Measurements from ENCODE around the gene LPCAT3. TPM values are rescaled to one million over a fixed set of nuclear protein-coding genes. Genes with fewer than 3 reads are reported as not detected.

The LPCAT3 gene
- total and polyA plus RNA-seq, 2 of the 13 experiments (the other 11 are each of a cell fraction or from before 2014, with no cell fraction given) = 44.5 to 64.3 TPM

DNA sequence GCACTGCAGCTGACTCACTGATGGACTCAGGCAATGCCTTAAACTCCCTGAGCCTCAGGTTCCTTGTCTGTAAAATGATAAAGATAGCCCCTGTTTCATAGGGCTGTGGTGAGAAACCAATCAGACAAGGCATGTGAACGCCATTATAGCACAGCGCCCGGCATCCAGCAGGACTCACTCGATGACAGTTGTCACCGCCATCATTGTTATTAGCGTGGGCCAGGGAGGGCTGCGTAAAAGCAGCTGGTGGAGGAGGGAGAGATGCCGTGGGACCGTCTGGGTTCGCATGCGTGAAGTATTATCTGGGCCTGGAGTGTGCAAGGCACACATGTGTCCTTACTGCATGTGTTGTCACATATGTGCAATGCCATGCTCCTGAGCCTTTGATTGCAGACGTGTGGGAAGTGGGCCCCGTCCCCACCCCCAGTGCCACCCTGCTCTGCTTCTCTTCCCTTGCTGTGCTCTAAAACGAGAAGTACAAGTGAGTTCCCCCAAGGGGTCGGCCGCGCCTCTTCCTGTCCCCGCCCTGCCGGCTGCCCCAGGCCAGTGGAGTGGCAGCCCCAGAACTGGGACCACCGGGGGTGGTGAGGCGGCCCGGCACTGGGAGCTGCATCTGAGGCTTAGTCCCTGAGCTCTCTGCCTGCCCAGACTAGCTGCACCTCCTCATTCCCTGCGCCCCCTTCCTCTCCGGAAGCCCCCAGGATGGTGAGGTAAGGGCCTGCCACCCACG, 67.3 kb downstream of the LPCAT3 start, which contains the start of gene PTPN6:
PTPN6 (plus strand) TSS at position 546 of the 730 bp plus-strand sequence; CDS start at position 703, 157 bp downstream.
- in situ Hi-C loops (cut with HindIII; ENCODE audit: extremely low pct_ligation_motif_present, low pct_unique_long_range_greater_than_20kb) = no loop called here
- H3K9ac ChIP-seq (ENCODE audit: insufficient read depth, low read depth, low read length) = no peak within 1 kb of the TSS

DNA sequence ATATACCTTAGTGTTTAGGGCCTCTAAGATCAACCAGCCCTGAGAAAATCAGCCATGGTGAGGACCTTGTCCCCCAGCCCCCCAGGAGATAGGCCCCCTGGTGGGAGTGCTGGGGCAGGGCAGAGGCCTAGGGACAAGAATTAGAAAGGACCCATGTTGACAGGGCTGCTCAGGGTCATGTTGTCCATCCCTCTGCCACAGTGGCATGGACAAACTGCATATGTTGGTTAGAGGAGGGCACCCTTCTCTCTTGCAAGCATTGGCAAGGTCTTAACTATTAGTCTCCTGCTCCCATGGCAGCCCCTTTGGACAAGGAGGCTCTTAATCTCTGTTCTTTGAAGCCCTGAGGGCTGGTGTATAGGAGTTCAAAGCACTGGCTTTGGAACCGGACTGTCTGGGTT, 67.9 kb downstream of the LPCAT3 start:
- Histone ChIP-seq H3K4me1 (ENCODE audit: insufficient read depth, low read length) (peaks cover 24% of the 10 kb centered on the region), H3K4me2 (ENCODE audit: low read depth, low read length) (no peak overlapping the region), H4K20me1 (ENCODE audit: insufficient read depth, low read length) (no peaks in the 10 kb centered on the region), H3K36me3 (replicated peaks in 1 of 2; ENCODE audit: control insufficient read depth in 1 of 2, insufficient read depth in 2 of 2, low read length in 2 of 2) (no peaks in the 10 kb centered on the region), H3K9me3 (ENCODE audit: low read length) (no peaks in the 10 kb centered on the region), H3K4me3 (replicated peaks in 1 of 3; ENCODE audit: insufficient read depth in 1 of 3, low read depth in 2 of 3, low read length in 3 of 3) (no peak overlapping the region), H3K9ac (ENCODE audit: insufficient read depth, low read depth, low read length) (no peak overlapping the region), H3K27me3 (ENCODE audit: control insufficient read depth in 1 of 2, insufficient read depth in 2 of 2, low read length in 2 of 2) (no peaks in the 10 kb centered on the region), H3K79me2 (ENCODE audit: insufficient read depth, low read length) (no peaks in the 10 kb centered on the region), H3K27ac (ENCODE audit: extremely low read length, insufficient read depth, low read length) (no peak overlapping the region), H2AFZ (ENCODE audit: low read length) (no peak overlapping the region)
- BruUV-seq (replicated peaks) = no TSS peak
- ATAC-seq (no peak), FAIRE-seq (no peak), DNase-seq (ENCODE audit: low spot score) (no peak)
- in situ Hi-C loops (cut with HindIII; ENCODE audit: extremely low pct_ligation_motif_present, low pct_unique_long_range_greater_than_20kb) (no loop called here), intact Hi-C loops (cut with micrococcal nuclease; ENCODE audit: unreplicated experiment) (no loop called here)
- ChIA-PET POLR2A (no interaction called here), CTCF (ENCODE audit: low intra/inter-chr PET ratio, low total read pairs) (interaction anchor here (0.7 kb wide), 1 partner anchor 81 kb away, joined by 3 read pairs; no protein-coding TSS in a partner anchor)
- no CpG with 5 or more reads among the region's 1 CpG for WGBS (ENCODE audit: low lambda C conversion rate)
- peak; percentile 98 for TF ChIP-seq ZNF672 (CRISPR knock-in tag; IDR thresholded peaks at IDR 0.05)
- TF ChIP-seq NR2C2 (CRISPR knock-in tag; IDR thresholded peaks at IDR 0.05; ENCODE audit: borderline replicate concordance) = peak; percentile 70
- TF ChIP-seq, protein P1, sequence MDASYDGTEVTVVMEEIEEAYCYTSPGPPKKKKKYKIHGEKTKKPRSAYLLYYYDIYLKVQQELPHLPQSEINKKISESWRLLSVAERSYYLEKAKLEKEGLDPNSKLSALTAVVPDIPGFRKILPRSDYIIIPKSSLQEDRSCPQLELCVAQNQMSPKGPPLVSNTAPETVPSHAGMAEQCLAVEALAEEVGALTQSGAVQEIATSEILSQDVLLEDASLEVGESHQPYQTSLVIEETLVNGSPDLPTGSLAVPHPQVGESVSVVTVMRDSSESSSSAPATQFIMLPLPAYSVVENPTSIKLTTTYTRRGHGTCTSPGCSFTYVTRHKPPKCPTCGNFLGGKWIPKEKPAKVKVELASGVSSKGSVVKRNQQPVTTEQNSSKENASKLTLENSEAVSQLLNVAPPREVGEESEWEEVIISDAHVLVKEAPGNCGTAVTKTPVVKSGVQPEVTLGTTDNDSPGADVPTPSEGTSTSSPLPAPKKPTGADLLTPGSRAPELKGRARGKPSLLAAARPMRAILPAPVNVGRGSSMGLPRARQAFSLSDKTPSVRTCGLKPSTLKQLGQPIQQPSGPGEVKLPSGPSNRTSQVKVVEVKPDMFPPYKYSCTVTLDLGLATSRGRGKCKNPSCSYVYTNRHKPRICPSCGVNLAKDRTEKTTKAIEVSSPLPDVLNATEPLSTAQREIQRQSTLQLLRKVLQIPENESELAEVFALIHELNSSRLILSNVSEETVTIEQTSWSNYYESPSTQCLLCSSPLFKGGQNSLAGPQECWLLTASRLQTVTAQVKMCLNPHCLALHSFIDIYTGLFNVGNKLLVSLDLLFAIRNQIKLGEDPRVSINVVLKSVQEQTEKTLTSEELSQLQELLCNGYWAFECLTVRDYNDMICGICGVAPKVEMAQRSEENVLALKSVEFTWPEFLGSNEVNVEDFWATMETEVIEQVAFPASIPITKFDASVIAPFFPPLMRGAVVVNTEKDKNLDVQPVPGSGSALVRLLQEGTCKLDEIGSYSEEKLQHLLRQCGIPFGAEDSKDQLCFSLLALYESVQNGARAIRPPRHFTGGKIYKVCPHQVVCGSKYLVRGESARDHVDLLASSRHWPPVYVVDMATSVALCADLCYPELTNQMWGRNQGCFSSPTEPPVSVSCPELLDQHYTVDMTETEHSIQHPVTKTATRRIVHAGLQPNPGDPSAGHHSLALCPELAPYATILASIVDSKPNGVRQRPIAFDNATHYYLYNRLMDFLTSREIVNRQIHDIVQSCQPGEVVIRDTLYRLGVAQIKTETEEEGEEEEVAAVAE (CRISPR knock-in tag; IDR thresholded peaks at IDR 0.05; ENCODE audit: borderline replicate concordance) = no peak
- TF ChIP-seq POLR2G (IDR thresholded peaks at IDR 0.05; ENCODE audit: low read depth, low read length) = no peak
- TF ChIP-seq, protein P2, sequence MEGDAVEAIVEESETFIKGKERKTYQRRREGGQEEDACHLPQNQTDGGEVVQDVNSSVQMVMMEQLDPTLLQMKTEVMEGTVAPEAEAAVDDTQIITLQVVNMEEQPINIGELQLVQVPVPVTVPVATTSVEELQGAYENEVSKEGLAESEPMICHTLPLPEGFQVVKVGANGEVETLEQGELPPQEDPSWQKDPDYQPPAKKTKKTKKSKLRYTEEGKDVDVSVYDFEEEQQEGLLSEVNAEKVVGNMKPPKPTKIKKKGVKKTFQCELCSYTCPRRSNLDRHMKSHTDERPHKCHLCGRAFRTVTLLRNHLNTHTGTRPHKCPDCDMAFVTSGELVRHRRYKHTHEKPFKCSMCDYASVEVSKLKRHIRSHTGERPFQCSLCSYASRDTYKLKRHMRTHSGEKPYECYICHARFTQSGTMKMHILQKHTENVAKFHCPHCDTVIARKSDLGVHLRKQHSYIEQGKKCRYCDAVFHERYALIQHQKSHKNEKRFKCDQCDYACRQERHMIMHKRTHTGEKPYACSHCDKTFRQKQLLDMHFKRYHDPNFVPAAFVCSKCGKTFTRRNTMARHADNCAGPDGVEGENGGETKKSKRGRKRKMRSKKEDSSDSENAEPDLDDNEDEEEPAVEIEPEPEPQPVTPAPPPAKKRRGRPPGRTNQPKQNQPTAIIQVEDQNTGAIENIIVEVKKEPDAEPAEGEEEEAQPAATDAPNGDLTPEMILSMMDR (CRISPR knock-in tag; IDR thresholded peaks at IDR 0.05) = peak; percentile 38

More for the DNA sequence above, 67.3 kb downstream of the LPCAT3 start, which contains the start of gene PTPN6:
- ATAC-seq (no peak), FAIRE-seq (no peak), DNase-seq (ENCODE audit: low spot score) (no peak)
- Histone ChIP-seq H3K4me2 (ENCODE audit: low read depth, low read length) (no peak within 1 kb of the TSS), H3K4me3 (replicated peaks in 1 of 3; ENCODE audit: insufficient read depth in 1 of 3, low read depth in 2 of 3, low read length in 3 of 3) (no peak within 1 kb of the TSS), H4K20me1 (ENCODE audit: insufficient read depth, low read length) (no peaks in the 10 kb centered on the region), H3K9me3 (ENCODE audit: low read length) (no peaks in the 10 kb centered on the region), H2AFZ (ENCODE audit: low read length) (no peak within 1 kb of the TSS), H3K27me3 (ENCODE audit: control insufficient read depth in 1 of 2, insufficient read depth in 2 of 2, low read length in 2 of 2) (no peaks in the 10 kb centered on the region), H3K36me3 (replicated peaks in 1 of 2; ENCODE audit: control insufficient read depth in 1 of 2, insufficient read depth in 2 of 2, low read length in 2 of 2) (no peaks in the 10 kb centered on the region; a peak in 1 of 5 replicates), H3K27ac (ENCODE audit: extremely low read length, insufficient read depth, low read length) (no peak within 1 kb of the TSS), H3K79me2 (ENCODE audit: insufficient read depth, low read length) (no peaks in the 10 kb centered on the region), H3K4me1 (ENCODE audit: insufficient read depth, low read length) (peaks cover 18% of the 10 kb centered on the region)
- intact Hi-C loops (cut with micrococcal nuclease; ENCODE audit: unreplicated experiment) = no loop called here
- POLR2A ChIA-PET = no interaction called here
- TF ChIP-seq KAT2B (IDR thresholded peaks at IDR 0.05; ENCODE audit: borderline replicate concordance, low read depth, low read length) = no peak
- TF ChIP-seq MTF1 (CRISPR knock-in tag; IDR thresholded peaks at IDR 0.05) = no peak
- TF ChIP-seq TGIF2 (CRISPR knock-in tag; IDR thresholded peaks at IDR 0.05) = no peak
- TF ChIP-seq ZSCAN22 (CRISPR knock-in tag; IDR thresholded peaks at IDR 0.05) = no peak
- no peak for TF ChIP-seq NR2C2 (CRISPR knock-in tag; IDR thresholded peaks at IDR 0.05; ENCODE audit: borderline replicate concordance)
- TF ChIP-seq IRX3 (CRISPR knock-in tag; IDR thresholded peaks at IDR 0.05; ENCODE audit: borderline replicate concordance, low read depth) = no peak
- TF ChIP-seq RFXANK (CRISPR knock-in tag; IDR thresholded peaks at IDR 0.05) = no peak
- no peak for TF ChIP-seq ZNF737 (CRISPR knock-in tag; IDR thresholded peaks at IDR 0.05; ENCODE audit: borderline replicate concordance)
- no peak for TF ChIP-seq ZIK1 (CRISPR knock-in tag; IDR thresholded peaks at IDR 0.05; ENCODE audit: borderline replicate concordance, low read depth)
- TF ChIP-seq KLF11 (CRISPR knock-in tag; IDR thresholded peaks at IDR 0.05) = no peak
- 92% methylated on average over 17 of the region's 25 CpGs for WGBS (ENCODE audit: low lambda C conversion rate)
- no TSS peak for BruUV-seq (replicated peaks)
- CTCF ChIA-PET (ENCODE audit: low intra/inter-chr PET ratio, low total read pairs) = interaction anchor here (0.7 kb wide), 1 partner anchor 82 kb away, joined by 3 read pairs; no protein-coding TSS in a partner anchor

Data from HepG2 (cell line).